Measurements from ENCODE around the gene ASMT. TPM values are rescaled to one million over a fixed set of nuclear protein-coding genes. Genes with fewer than 3 reads are reported as not detected.

Gene ASMT
- total RNA-seq, 1 experiment from 2014 or later: not detected

DNA sequence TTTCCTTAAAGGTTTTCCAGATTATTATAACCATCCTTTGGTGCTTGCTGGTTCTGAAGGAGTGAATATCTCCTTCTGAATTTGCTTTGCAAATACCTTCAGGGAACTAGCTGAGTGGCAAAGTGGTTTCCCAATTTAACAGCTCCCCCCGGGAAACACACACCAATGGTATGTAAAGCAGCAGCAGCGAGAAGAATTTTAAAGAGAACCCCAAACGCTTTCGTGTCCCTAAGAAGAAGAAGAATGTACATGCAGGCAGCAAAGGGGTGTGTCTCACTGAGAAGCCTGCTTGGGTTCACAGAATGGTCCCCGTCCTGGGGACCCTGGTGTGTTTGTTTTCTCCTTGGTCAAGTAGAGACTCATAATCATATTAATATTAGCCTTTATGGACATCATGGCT is 27.7 kb upstream of the ASMT start:
- H3K4me1 Mint-ChIP-seq (ENCODE audit: low read depth, unreplicated experiment): peaks cover 15% of the 10 kb centered on the region
- intact Hi-C loops (cut with micrococcal nuclease; ENCODE audit: unreplicated experiment): no loop called here
- H3K4me3 Mint-ChIP-seq (ENCODE audit: low read depth, unreplicated experiment): no peak overlapping the region
- CTCF ChIA-PET: no interaction called here
- H3K27ac Mint-ChIP-seq (ENCODE audit: unreplicated experiment): no peak overlapping the region
- H3K36me3 Mint-ChIP-seq (ENCODE audit: insufficient read depth, unreplicated experiment): peaks cover 11% of the 10 kb centered on the region
- BruUV-seq (replicated peaks): no TSS peak
- no peak for DNase-seq
- no peaks in the 10 kb centered on the region for H3K9me3 Mint-ChIP-seq (ENCODE audit: low read depth, unreplicated experiment)
- TF ChIP-seq, protein P1, sequence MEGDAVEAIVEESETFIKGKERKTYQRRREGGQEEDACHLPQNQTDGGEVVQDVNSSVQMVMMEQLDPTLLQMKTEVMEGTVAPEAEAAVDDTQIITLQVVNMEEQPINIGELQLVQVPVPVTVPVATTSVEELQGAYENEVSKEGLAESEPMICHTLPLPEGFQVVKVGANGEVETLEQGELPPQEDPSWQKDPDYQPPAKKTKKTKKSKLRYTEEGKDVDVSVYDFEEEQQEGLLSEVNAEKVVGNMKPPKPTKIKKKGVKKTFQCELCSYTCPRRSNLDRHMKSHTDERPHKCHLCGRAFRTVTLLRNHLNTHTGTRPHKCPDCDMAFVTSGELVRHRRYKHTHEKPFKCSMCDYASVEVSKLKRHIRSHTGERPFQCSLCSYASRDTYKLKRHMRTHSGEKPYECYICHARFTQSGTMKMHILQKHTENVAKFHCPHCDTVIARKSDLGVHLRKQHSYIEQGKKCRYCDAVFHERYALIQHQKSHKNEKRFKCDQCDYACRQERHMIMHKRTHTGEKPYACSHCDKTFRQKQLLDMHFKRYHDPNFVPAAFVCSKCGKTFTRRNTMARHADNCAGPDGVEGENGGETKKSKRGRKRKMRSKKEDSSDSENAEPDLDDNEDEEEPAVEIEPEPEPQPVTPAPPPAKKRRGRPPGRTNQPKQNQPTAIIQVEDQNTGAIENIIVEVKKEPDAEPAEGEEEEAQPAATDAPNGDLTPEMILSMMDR (IDR thresholded peaks at IDR 0.05; ENCODE audit: unreplicated experiment): no peak
- H3K27me3 Mint-ChIP-seq (ENCODE audit: unreplicated experiment): no peaks in the 10 kb centered on the region

DNA sequence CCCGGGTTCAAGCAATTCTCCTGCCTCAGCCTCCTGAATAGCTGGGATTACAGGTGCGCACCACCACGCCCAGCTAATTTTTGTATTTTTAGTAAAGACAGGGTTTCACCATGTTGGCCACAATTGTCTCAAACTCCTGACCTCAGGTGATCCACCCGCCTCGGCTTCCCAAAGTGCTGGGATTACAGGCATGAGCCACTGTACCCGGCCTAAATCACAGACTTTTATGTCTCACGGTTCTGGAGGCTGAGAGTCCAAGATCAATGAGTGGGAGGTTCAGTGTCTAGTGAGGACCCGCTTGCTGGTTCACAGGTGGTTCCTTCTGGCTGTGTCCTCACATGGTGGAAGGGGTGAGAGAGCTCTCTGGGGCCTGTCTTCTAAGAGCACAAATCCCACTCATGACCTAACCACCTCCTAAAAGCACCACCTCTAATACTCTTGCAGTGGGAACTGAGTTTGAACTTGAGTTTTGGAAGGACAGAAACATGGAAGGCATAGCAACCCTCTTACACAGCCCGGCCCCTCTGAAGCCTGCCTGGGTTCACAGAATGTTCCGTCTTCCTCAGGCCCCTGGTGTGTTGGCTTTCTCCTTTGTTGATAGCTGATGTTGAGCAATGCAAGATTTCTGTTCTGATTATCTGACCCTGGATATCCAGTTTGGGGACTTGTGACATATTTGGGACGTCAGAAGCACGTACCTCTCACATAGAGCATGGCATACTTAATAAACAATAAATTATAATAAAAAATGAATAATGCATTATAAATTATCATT is 25.3 kb upstream of the ASMT start:
- no peak for DNase-seq
- Mint-ChIP-seq H3K4me3 (ENCODE audit: low read depth, unreplicated experiment) (no peak overlapping the region), H3K9me3 (ENCODE audit: low read depth, unreplicated experiment) (no peaks in the 10 kb centered on the region), H3K36me3 (ENCODE audit: insufficient read depth, unreplicated experiment) (peaks cover 35% of the 10 kb centered on the region), H3K27me3 (ENCODE audit: unreplicated experiment) (no peaks in the 10 kb centered on the region), H3K4me1 (ENCODE audit: low read depth, unreplicated experiment) (no peaks in the 10 kb centered on the region), H3K27ac (ENCODE audit: unreplicated experiment) (no peak overlapping the region)
- BruUV-seq (replicated peaks): no TSS peak
- intact Hi-C loops (cut with micrococcal nuclease; ENCODE audit: unreplicated experiment): no loop called here
- TF ChIP-seq, protein P1 (IDR thresholded peaks at IDR 0.05; ENCODE audit: unreplicated experiment): no peak
- CTCF ChIA-PET: no interaction called here

DNA sequence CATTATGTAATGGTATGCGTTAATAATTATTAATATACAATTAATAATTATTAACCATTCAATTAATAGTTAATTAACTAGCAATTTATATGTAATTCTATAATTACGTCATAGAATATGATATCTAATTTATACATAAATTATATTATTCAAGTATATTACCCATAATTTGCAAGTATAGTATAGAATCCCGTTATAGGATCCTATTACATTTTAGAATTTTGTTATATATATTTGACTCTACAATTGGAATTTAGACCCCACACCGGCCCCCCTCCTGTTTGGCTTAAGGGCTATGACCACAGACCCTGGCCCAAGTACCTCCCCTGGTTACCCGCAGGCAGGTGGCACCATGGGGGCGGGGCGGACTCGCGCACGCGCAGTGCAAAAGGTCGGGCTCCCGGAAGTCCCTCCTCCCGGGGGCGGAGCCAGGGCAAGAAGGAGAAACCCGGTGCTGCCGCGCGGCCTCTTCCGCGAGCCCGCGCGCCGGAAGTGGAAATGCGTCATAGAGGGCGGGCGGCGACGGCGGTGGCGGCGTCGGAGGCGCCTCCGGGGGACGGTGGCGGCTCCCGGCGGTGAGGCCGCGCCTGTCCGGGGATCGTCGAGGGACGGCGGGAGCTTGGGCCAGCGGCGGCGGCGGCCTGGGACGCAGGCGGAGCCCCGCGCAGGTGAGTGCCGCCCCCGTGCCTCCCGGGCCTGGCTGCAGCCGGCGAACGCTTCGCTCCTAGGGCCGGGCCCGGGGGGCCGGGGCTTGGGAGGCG is 23.6 kb upstream of the ASMT start, which contains the start of gene AKAP17A:
Gene AKAP17A, plus strand, starts transcription at position 503 of the 761 bp plus-strand sequence. CDS start 1,859 bp downstream, outside the sequence.
- Mint-ChIP-seq H3K27ac (ENCODE audit: unreplicated experiment) (peak within 1 kb of the TSS; percentile 79), H3K36me3 (ENCODE audit: insufficient read depth, unreplicated experiment) (peaks cover 47% of the 10 kb centered on the region), H3K9me3 (ENCODE audit: low read depth, unreplicated experiment) (no peaks in the 10 kb centered on the region), H3K4me1 (ENCODE audit: low read depth, unreplicated experiment) (no peaks in the 10 kb centered on the region), H3K27me3 (ENCODE audit: unreplicated experiment) (no peaks in the 10 kb centered on the region), H3K4me3 (ENCODE audit: low read depth, unreplicated experiment) (peak within 1 kb of the TSS; percentile 83)
- DNase-seq: peak; percentile 97
- TF ChIP-seq, protein P1 (IDR thresholded peaks at IDR 0.05; ENCODE audit: unreplicated experiment): no peak
- CTCF ChIA-PET: no interaction called here
- intact Hi-C loops (cut with micrococcal nuclease; ENCODE audit: unreplicated experiment): no loop called here
- no TSS peak for BruUV-seq (replicated peaks)

DNA sequence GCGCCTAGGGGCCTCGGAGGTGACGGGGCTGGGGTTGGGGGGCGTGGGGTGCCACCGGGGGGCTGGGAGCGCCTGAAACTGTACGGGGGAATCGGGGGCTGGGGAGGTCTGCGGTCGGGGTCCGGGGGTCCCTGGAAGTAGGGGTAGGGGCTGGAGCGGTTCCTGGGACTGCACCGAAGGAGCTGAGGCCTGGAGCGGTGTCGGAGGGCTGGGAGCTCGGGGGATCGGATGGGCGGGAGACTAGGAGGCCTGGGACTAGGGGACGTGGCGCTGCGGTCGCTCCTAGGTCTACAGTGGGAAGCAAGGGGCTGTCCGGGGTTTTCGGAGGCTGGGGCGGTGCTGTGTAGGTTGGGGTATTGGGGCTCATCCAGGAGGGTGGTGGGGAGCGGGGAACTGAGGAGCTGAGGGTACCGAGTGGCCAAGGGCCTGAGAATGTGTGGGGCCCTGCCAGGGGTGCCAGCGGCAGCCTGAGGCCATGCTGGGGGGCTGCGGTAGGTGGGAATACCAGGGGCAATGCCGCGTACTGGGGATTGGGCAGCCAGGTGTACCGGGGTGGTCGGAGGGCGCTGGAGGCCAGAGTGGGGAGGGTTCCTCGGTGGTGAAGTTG is 22.9 kb upstream of the ASMT start:
- CTCF ChIA-PET: no interaction called here
- intact Hi-C loops (cut with micrococcal nuclease; ENCODE audit: unreplicated experiment): no loop called here
- H3K9me3 Mint-ChIP-seq (ENCODE audit: low read depth, unreplicated experiment): no peaks in the 10 kb centered on the region
- TF ChIP-seq, protein P1 (IDR thresholded peaks at IDR 0.05; ENCODE audit: unreplicated experiment): no peak
- H3K27ac Mint-ChIP-seq (ENCODE audit: unreplicated experiment): peak overlapping the region; percentile 79
- no peaks in the 10 kb centered on the region for H3K4me1 Mint-ChIP-seq (ENCODE audit: low read depth, unreplicated experiment)
- H3K36me3 Mint-ChIP-seq (ENCODE audit: insufficient read depth, unreplicated experiment): peaks cover 47% of the 10 kb centered on the region
- no peaks in the 10 kb centered on the region for H3K27me3 Mint-ChIP-seq (ENCODE audit: unreplicated experiment)
- H3K4me3 Mint-ChIP-seq (ENCODE audit: low read depth, unreplicated experiment): peak overlapping the region; percentile 83
- no peak for DNase-seq
- BruUV-seq (replicated peaks): no TSS peak

Measured in Calu3 (cell line).